ENCODE data around the gene NMNAT2. TPM values are rescaled to one million over a fixed set of nuclear protein-coding genes. Genes with fewer than 3 reads are reported as not detected.

Gene NMNAT2
- total and polyA plus RNA-seq, 8 donors, result 0.42 to 4.9 (median 1.8) TPM

GRCh38 chr1:183318433-183318832 is 99.7 kb downstream of the NMNAT2 start:
- Histone ChIP-seq H3K4me3 (no peak overlapping the region), H3K9me3 (no peaks in the 10 kb centered on the region), H3K4me1 (peaks cover 0 to 7% (median 0%) of the 10 kb centered on the region in 3 donors), H3K27ac (peak overlapping the region in 2 of 4 donors; percentile 63 to 78), H3K36me3 (no peaks in the 10 kb centered on the region), H3K27me3 (no peaks in the 10 kb centered on the region)
- intact Hi-C loops (cut with DNase I), result loop anchor here in 2 of 3 donors (5.0 kb wide), 1 partner anchor 36 kb away; no protein-coding TSS in a partner anchor
- DNase-seq, result peak; percentile 69 to 86 (median 76)
- ATAC-seq, result peak; percentile 98 to 99 (median 99)
- FAIRE-seq, result no peak
- 23 to 25% methylated on average over 4 of the region's 4 CpGs for WGBS, 2 donors
- TF ChIP-seq CTCF (IDR thresholded peaks at IDR 0.05), result peak in 3 of 4 donors; percentile 24 to 40 (median 27)

DNA sequence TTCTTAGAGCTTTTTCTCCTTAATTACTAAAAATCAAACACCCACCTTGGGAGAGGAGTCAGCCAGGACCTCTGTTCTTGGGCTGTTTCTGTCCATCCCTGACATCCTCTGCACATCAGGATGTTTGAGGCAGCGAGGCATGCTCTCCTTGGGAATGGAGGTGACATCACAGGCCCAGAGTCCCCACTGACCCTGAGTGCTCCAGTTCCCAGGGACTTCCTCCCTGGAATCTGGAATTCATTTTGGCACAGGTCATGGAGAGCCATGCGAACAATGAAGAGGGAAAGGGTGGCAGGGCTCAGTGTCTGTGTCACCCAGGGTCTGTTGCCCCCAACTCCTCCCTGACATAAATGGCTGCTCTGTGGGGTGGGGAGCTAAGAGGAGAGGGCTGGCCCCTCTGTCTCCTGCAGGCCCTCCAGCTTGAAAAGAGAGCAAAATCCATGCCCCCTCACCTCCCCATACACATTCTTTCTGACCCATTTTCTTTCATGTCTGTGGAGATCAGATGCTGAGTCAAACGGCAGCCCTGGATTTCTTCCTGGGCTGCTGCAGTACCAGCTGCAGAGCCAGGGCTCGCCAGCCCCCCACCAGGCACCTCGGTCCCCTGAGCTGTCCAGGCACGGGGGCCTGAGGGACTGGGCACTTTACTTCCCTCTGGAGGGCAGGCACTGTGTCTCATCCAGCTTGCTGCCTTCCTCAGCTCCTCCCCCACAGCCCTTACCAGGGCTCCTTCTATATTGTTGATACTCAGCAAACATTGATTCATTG is 102.0 kb downstream of the NMNAT2 start:
- Histone ChIP-seq H3K4me3 (no peak overlapping the region), H3K27me3 (no peaks in the 10 kb centered on the region), H3K27ac (no peak overlapping the region), H3K36me3 (no peaks in the 10 kb centered on the region), H3K9me3 (no peaks in the 10 kb centered on the region), H3K4me1 (peaks cover 0 to 9% (median 2%) of the 10 kb centered on the region in 3 donors)
- ATAC-seq, result no peak
- intact Hi-C loops (cut with DNase I), result loop anchor here in 2 of 3 donors (5.0 kb wide), 1 partner anchor 34 kb away; no protein-coding TSS in a partner anchor
- TF ChIP-seq CTCF (IDR thresholded peaks at IDR 0.05), result no peak
- DNase-seq, result no peak
- no peak for FAIRE-seq
- 71 to 72% methylated on average over 6 of the region's 6 CpGs for WGBS, 2 donors

- intact Hi-C loops (cut with DNase I), result no loop called here
- 96 to 100% methylated on average over 3 of the region's 3 CpGs for WGBS, 2 donors
- no peak for ATAC-seq
- no peak for DNase-seq
- H3K4me1 ChIP-seq, result peaks cover 7 to 20% (median 17%) of the 10 kb centered on the region in 3 donors
- H3K27me3 ChIP-seq, result no peaks in the 10 kb centered on the region
- no peak for FAIRE-seq
- no peak overlapping the region for H3K27ac ChIP-seq
- no peaks in the 10 kb centered on the region for H3K9me3 ChIP-seq
- no peaks in the 10 kb centered on the region for H3K36me3 ChIP-seq
- no peak overlapping the region for H3K4me3 ChIP-seq
- TF ChIP-seq CTCF (IDR thresholded peaks at IDR 0.05), result no peak
These were observed 105.1 kb downstream of the NMNAT2 start for GRCh38 chr1:183313063-183313462.

DNA sequence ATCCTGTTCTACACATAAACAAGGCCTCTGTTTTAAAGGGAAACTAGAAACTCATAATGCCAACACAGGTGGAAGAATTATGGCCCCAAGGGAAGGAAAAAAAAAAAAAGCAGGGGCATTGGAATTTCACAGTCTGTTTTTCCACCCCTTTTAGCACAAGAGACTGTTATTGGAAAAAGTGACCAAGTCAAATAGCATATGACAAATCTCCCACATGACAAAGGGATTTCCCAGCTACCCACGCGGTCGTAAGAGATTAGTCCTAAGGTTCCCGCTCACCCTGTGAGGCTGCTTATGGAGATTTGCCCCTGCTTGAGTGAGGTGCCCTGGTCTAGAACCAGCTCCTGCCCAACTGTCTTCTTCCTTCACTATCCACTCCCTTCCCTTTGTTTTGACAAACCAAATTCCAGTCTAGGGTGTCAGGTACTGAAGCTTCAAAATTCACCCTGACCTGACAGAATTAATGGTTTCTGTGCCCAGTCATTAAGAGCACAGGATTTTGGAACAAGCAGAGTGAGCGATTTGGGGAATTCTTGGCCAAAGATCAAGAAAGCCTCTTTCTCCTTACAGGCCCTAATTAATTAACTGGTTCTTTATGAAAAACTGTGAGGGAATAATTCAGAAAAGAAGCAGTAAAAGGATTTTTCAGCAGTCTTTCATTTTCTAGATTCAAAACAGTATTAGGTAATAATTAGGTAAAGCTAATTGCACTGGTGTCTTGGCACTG is 107.3 kb downstream of the NMNAT2 start:
- ATAC-seq, result peak; percentile 78 to 85 (median 80)
- no peak overlapping the region for H3K4me3 ChIP-seq
- H3K36me3 ChIP-seq, result no peaks in the 10 kb centered on the region
- intact Hi-C loops (cut with DNase I), result no loop called here
- H3K9me3 ChIP-seq, result no peaks in the 10 kb centered on the region
- FAIRE-seq, result no peak
- peak overlapping the region; percentile 22 to 81 (median 74) for H3K27ac ChIP-seq
- DNase-seq, result peak in 4 of 6 donors; percentile 38 to 64 (median 56)
- no peaks in the 10 kb centered on the region for H3K27me3 ChIP-seq
- WGBS, 2 donors, result 19% methylated on average over 5 of the region's 5 CpGs
- peaks cover 7 to 29% (median 21%) of the 10 kb centered on the region in 3 donors for H3K4me1 ChIP-seq
- no peak for TF ChIP-seq CTCF (IDR thresholded peaks at IDR 0.05)

Measured in pancreas (tissue), 10 donors.